Right lobe of liver (tissue), 4 donors: ENCODE data around the gene MSANTD3.

Experiments used
- CTCF ChIP-seq, 4 donors: fragments of 200-600 bp in 3 of 4; fragments of 450-650 bp in 1 of 4; IDR thresholded peaks; one replicate each; pipeline versions ENCODE4 v1.5.1 to v1.8.0; 2016 to 2022; ENCODE audit warnings: antibody characterized with exemption in 4 of 4, mild to moderate bottlenecking in 2 of 4
- POLR2A ChIP-seq: fragments of 450-650 bp; IDR thresholded peaks from one replicate; pipeline ENCODE4 v1.6.1; 2017; ENCODE audit warnings: antibody characterized with exemption, mild to moderate bottlenecking
- donor health status: DM: no; HTN: no; CAD: no.
- donor health status: DM: no; HTN: no; CAD: no.
- donor health status: DM: no; HTN: yes; CAD: no.

DNA sequence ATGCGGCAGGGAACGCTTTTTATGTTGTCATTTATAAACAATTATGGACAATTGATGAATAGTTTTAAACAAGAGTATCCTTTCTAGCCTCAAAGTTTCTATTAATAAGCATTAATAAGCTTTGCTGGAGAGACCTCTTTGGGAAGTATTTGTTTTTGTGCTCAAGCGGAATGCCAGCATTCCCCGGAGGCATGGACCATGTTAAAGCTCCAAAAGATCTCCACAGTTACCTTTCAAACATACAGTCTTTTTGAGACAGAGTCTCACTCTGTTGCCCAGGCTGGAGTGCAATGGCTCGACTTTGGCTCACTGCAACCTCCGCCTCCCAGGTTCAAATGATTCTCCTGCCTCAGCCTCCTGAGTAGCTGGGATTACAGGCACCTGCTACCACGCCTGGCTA, 9.6 kb downstream of the MSANTD3 start:
- TF ChIP-seq CTCF (IDR thresholded peaks at IDR 0.05) (no peak), POLR2A (no peak)
